NCI-H2029 treated with DMSO at 0.1 percent for 48 hours (cell line): ENCODE results near the gene CACNA1D.

Source experiments
- DNase-seq: peaks from one replicate; lab custom pipeline; 2025; lab: John Stamatoyannopoulos, UW

The CACNA1D gene

DNA sequence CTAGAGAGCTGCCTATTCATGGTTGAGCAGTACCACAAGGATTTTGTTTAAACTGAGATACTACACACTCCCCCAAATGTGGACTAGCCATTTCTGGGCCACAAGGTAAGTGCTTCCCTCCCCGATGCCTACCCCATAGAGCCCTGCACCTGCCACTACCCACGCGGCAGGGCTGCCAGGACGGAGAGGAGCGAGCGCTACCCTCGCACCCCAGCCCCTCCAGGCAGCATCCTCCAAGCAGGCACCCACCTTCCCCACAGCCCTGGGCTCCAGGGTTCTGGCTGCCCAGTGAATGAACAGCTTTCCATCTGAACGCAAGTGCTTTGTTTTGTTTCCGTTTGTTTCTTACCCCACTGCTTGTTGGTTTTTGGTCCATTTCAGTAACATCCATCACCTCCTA is 292.6 kb downstream of the CACNA1D start:
- no peak for DNase-seq

DNA sequence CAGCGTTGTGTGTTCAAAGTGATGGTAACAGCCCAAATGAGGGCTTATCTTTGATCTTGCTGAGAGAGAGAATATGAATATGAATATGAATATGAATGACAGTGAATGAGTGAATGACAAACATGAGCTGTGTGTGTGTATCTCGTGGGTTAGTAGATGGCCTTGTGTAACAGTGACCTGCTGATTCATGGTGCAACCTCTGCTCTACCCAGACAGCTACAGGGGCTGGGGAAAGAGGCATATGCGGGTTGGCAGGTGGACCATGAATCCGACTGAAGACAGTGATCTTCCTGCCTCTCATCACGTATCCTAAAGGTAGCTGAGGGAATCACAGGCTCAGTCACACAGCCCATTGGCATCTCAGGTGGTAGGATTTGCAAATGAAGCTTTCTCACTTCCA is 293.6 kb downstream of the CACNA1D start:
- DNase-seq, result no peak

DNA sequence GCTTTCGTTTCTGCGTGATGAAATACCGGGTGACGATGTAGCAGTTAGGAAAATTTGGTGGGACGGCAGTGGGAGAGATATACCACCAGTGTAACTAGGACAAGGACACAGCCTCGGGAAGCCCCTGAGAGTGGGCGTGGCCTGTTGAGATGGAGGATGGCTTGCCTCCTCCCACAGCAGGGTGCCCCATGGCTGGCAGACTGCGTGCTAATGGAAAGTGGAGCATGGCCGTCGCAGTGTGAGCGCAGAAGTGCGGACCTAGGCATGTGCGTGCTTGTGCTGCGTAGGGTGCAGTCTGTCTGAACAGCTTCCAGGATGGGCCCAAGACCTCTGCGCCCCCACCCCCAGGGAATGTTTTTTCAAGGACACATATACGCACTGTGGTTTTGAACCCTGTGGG is 295.0 kb downstream of the CACNA1D start:
- no peak for DNase-seq

DNA sequence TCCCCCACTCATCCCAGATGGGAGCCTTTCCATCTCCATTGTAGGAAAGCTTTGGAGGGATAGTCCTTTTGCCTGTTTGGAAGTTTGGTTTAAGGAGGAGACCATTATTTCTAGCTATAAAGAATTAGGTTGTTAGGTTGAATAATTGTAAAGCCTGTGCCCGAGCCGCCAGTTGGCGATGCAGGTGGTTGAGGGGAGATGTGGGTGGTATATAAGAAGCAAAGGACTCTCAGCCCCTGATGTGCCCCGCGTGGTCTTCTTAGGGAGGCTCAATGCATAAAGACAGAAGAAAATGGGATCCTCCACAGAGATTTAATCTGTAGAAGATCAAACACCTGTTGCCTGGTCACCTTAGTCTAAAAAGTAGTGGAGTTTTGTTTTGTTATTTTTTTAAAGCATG is 296.1 kb downstream of the CACNA1D start:
- DNase-seq, result no peak

DNA sequence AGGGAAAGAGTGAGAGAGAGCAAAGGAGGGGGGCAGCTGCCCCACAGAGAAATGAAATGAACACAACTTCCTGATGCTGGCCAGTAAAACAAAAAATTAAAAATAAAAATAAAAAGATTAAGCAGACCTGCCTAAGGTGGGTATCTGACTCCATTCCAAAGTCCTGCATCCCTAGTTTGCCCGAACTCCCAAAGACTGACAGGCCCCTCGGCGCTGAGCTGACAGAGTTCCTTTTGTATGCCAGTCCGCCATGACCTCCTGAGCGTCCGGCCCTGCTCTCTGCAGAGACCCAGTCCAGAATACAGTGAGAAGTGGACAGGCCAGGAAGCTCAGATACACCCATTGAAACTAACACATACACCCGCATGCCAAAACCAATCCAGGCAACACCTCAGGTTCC is 296.9 kb downstream of the CACNA1D start:
- no peak for DNase-seq

DNA sequence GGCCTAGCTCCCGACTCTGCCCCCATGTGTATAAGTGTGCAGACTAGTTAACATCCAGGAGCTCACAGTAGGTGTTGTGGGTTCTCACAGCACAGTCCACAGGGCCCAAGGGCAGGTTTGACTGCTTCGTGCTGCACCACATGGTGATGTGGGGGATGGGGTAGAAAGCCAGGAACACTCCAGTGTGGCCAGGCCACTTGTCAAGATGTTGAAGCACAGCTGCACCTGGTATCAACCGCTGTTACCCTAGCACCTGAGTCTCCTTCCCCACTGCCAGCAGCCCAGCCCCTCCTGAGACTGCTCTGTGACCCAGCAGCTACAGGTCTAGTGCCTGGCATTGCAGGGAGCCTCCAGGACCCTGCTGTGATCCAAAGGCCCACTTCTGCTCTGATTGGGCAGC is 298.5 kb downstream of the CACNA1D start:
- no peak for DNase-seq

DNA sequence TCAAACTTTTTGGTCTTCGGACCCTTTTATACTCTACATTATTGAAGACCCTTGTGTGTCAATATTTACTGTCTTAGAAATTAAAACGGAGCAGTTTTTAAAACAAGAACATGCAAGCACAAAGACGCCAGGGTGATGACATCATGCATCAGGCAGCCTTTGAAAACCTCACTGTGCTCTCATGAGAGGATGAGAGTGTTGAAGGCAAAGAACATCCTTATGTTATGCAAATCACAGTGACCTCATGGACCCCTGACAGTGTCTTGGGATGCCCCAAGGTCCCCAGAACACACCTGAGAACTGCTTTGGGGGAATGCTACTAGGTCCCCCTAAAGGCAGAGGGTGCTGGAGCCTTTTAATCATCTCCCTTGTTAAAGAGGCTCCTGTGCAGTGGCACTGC is 300.2 kb downstream of the CACNA1D start:
- DNase-seq, result no peak

DNA sequence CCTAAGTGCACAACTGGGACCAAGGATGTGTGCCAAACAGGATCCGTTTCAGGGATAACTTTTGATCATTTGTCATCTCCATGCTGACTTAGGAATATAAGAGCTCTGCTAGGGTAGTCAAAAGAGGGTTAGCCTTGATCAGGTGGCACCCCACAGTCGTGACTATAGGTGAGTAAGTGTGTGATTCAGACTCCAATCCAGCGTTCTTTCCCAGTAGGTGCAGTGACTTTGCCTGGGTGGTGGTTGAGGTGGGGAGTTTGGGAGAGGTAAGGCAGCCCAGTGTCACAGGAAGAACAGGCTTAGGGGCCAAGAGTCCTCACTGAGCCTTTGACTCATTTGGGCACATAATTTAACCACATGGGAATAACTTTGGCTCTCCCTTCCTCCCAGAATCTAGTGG is 300.8 kb downstream of the CACNA1D start:
- DNase-seq, result no peak

DNA sequence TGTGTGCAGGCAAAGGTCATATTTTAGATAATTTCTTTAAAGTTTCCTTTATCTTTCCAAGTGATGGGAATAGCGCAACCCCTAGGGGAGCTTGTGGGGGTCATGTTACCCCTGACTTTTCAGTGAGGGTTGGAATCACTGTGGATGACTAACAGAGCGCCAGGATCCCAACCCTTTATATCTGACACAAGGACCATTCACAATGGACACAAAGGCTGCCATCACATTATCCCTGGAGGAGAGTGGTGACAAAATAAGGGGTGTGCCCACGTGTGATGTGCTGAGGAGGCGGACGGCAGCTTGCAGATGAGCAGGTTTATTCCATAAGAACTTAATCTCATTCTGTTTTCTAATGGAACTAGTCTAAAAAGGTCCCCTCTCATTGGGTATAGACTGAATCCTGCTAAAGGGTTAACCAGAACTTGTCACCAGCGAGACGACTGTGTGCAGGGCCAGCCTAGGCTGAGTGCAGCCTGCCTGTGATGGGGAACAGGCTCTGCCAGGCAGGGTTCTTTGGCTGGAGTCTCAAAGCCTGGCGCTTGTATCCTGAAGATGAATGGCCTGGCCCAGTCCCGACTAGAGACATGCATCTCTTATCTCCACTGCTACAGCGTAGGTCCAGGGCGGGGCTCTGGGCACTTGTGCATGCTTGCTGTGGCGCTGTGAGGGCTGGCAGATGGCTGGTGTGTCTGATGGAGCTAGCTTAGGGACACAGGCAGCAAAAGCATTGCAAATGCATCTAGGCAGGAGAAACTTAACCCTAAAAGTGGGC is 301.6 kb downstream of the CACNA1D start:
- no peak for DNase-seq

DNA sequence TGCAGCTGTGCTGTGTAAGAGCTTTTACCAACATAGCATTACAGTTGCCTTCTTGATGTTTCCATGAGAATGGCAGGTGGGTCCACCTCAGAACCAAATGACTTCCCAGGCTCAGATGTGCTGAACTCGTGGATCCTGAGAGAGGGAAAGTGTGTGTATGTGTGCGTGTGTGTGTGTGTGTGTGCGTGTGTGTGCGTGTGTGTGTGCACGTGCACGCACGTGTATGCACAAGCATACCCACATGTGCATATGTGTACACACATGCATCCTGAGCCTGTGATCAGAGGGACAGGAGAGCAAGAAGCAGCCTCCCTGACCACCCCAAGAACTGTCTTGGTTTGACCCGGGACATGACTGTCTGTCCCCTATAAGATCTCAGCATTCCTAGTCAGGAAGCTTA is 303.7 kb downstream of the CACNA1D start:
- DNase-seq, result no peak

DNA sequence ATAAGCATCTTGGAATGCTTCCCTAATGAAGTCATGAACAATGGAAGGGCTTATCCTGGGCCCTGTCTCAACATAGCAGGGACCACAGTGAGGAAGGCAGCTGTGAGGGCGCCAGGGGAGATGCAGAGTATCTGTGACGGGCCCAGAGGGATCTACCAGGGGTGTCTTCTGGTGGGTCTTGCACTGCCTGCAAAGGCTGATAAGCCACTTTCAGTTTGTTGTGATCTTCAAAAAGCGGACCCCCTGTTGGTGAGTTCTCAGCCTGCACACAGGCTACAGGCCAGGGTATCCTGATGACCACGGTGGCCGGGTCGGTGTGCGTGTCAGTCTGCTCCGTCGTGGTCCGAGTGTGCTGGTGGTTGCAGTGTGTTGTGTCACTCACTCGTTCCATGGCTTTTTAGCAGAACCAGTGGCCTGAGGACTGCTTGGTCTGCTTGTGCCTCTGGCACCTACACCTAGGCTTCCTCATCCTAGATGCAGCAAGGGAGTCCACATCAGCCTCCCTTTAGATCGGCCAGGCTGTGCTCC is 305.0 kb downstream of the CACNA1D start:
- no peak for DNase-seq

DNA sequence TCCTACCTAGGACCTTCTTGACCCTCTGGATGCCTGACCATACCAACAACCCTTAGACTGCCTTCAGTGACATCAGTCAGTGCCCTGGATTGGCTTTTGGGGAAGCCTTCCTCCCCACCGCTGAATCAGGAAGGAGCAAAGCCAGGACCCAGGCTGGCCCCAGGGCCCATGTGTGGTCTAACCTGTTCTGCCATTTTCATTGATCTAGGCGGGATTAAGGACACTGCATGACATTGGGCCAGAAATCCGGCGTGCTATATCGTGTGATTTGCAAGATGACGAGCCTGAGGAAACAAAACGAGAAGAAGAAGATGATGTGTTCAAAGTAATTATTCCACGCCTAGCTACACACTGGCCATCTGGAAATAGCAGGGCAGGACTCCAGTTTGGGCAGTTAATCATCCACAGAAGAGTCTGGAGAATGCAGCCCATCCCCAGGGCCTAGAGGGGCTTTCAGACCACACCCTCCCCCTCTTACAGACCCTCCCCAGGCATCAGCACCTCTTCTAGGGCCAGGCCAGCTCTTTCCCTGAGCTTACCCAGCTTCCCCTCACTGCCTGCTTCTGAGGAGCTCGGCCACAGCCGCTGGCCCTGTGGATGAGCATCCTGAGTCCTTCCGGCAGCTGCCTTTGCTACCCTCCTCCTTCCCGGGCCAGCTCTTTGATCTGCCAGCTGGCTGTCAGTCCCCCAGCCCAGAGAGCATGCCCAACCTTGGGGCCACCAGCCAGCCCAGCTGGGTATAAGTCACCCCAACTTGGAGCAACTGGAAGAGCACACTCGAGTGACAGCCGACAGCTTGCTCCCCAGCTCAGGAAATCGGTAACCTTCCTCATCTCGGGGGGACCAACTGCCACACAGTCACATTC is 305.9 kb downstream of the CACNA1D start:
- DNase-seq, result no peak

DNA sequence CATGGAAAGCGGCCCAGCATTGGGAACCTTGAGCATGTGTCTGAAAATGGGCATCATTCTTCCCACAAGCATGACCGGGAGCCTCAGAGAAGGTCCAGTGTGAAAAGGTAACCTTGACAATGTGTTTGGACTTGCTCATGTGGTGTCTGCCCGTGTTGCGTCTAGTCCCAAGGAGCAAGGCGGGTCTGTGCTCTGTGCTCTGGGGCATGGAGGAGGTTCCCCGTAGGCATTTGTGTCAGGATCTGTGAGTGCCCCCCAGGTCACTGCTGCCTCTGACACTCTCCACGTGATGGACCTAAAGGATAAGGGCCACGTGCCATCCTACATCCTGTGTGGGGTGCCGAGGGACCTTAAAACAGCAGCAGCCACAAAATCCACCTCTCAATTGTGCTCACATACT is 306.9 kb downstream of the CACNA1D start:
- no peak for DNase-seq

DNA sequence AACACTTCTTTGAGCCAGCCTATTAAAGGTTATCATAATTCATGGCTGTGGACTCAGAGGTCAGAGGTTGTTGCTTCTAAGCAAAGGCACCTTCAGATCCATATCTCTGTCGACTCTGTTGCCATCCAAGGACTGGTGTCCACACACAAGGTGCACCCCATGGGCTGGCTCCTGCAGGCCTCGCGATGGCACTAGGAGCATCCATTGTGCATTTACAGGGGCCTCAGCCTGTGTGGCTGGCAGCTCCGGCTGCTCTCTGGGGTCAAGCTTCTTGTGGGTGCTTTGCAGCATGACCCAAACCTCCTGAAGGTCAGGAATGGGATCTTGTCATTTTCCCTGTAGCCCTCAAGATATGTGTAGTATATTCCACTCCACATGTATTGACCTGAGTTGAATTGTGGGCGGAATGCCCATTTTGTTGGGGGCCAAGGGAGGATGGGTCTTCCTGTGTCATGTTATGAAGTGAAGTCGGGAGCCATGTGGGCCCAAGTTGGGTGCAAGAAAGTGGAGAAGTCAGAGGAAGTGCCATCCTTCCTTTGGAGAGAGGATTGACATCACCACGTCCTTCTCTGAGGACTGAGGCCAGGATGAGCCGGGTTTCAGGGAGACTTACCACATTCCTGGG is 308.0 kb downstream of the CACNA1D start:
- no peak for DNase-seq

DNA sequence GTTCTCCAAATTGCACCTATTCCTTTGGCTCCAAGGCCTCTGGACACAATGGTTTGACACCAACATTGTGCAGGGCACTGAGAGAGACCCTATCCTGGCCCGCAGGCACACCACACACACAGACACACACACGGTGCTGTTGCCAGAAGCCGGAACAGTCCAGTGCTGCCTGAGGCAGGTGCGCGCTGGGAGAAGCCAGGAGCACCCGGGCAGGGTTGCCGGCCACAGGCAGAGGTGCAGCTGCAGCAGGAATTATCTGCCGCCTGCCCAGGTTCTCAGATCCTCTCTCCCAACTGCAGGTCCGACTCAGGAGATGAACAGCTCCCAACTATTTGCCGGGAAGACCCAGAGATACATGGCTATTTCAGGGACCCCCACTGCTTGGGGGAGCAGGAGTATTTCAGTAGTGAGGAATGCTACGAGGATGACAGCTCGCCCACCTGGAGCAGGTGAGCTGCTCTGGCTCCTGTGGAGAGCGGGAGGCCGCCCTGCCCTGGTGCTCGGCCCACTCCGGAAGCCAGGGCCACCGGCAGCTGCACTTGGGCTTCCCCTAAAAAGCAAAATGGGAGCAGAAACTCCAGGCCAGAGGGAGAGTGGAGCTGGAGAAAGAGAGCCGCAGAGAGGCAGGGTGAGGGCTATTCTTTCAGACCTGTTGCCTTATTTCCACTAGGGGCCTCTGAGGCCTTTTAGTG is 308.9 kb downstream of the CACNA1D start:
- DNase-seq, result no peak

DNA sequence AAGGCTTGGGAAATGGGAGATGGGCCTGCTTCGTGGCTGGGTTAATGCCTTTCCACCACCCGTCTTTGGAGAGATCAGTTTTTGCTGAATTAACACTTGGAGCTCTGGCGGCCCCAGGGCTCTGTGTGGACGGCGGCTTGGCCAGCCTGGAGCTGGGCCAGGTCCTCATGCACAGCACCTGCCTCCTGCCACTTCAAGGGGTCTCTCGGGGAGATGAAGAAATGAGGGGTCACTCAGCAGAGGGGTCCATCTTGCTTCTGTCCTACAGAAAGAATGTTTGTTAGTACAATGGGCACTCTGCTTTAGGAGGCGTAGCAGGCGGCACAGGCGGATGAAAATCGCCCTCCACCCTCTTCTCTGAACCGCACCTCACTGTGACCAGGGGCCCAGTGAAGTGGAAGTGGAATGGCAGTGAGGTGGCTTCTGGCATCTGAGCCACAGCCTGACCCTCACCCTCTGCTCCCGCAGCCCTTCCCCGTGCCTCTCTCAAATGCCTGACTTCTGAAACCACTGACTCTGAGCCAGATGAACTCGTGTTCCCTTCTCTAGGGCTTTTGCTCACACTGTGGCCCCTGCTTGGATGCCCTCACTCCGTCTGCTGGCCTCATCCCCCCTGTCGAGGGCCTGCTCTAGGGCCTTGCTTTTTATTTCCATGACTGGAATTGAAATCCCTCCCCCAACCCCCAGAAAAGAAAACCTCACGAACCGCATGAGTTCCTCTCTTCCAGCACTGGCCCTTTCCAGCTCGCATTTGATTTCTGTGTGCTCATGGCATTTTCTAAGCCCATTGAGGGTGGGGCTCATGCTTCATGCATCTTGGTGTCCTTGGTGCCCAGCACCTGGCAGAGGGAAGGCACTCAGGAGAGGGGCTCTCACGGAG is 309.6 kb downstream of the CACNA1D start:
- DNase-seq, result no peak

DNA sequence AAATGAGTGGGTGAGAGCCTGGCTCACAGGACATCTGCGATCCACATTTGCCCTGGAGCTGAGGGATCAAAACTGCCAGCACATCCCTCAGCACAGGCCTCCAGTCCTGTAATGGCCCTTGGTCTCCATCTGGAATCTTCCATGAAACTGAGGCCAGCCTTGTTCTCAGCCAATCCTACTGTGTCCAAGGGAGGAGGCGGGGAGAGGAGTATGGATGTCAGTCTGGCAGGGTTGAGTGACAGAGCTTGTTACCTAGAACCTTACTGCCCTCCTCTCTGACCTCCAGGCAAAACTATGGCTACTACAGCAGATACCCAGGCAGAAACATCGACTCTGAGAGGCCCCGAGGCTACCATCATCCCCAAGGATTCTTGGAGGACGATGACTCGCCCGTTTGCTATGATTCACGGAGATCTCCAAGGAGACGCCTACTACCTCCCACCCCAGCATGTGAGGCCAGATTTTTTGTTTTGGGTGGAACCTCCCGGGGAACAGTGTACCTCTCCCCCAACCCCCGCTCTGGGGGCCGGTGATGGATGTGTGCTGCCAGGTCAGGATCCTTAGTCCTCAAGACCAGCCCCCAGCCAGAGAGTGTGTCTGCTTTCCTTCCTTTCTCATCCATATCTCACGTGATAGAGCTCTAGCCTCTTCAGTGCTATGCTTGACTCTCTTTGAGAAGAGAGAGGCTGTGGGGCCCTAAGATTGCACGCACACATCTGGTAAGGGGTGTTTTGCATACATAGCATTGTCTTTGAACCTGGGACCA is 310.5 kb downstream of the CACNA1D start:
- DNase-seq, result no peak

DNA sequence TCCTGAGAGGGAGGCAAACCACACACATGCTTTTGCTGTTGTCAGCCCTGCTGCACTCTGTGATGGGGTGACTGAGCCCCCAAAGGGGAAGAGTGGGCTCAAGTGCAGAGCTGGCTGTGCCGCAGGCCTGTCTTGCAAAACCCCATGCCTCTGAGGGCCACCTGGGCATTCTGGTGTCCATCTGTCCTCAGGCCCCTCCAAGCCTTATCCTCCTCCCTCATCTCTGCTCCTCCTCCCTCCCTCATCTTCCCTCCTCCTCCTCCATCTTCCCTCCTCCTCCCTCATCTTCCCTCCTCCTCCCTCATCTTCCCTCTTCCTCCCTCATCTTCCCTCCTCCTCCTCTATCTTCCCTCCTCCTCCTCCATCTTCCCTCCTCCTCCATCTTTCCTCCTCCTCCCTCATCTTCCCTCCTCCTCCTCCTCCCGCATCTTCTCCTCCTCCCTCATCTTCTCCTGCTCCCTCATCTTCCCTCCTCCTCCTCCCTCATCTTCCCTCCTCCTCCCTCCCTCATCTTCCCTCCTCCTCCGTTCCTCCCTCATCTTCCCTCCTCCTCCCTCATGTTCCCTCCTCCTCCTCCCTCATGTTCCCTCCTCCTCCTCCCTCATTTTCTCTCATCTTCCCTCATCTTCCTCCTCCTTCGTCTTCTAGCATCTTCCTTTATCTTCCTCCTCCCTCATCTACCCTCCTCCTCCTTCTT is 311.2 kb downstream of the CACNA1D start:
- no peak for DNase-seq

DNA sequence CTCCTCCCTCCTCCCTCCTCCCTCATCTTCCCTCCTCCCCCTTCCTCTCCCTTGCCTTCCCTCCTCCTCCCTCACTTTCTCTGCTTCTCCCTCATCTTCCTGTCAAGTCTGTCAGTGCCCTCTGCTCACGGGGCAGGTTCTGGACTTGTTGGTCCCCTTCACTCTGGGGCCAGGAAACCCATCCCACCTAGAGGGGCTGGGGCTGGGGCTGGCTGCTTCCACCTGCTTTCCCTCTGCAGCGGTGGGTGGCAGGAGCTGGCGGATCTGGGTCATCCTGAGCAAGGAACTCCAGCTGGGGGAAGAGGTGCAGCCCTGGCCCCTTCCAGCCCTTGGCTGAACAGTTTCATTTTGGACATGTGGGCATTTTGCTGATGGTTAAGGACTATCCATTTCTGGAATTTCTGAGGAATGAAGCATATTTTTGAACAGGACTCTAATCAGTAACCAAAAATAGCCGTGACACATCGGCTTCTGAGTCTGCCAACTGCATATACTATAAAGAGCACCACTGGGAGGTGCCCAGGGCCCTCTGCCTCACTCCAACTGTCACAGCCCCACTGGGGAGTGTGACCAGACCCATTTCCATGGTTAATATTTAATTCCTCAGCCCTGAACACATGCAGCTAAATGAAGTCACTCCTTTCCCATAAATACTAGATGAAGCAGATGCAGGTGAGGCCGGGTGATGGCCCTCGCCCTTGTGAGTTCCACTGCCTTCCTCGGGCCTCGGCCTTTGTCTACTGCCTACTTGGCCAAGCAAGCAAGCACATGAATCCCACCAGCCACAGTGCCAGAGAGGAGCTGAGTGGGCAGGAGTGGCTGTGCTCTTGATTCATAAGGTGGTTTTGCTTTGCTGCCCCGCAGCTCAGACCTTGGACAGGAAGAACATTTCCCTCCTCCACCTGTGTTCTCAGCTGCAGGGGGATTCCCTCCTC is 312.0 kb downstream of the CACNA1D start:
- DNase-seq, result no peak
